Glomerular visceral epithelial cell (primary cell): ENCODE data around the gene KCNJ3.
"Not testable (repeated sequence)": the region's sequence is repeated elsewhere in the genome, so short reads cannot be mapped to it uniquely, and the experiment has no call there.

ENCODE experiments used
- DNase-seq: peaks from one replicate; pipeline ENCODE4 v3.0.0-alpha.2; 2016; ENCODE audit errors: extremely low spot score

The KCNJ3 gene

DNA sequence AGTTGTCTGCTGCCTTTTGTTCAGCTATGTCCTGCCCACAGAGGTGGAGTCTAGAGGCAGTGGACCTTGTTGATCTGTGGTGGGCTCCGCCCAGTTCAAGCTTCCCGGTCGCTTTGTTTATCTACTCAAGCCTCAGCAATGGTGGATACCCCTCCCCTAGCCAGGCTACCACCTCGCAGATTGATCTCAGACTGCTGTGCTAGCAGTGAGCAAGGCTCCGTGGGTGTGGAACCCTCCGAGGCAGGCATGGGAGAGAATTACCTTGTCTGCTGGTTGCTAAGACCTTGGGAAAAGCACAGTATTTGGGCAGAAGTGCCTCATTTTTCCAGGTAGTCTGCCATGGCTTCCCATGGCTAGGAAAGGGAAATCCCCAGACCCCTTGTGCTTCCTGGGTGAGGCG, 146.0 kb downstream of the KCNJ3 start:
- DNase-seq = no peak

DNA sequence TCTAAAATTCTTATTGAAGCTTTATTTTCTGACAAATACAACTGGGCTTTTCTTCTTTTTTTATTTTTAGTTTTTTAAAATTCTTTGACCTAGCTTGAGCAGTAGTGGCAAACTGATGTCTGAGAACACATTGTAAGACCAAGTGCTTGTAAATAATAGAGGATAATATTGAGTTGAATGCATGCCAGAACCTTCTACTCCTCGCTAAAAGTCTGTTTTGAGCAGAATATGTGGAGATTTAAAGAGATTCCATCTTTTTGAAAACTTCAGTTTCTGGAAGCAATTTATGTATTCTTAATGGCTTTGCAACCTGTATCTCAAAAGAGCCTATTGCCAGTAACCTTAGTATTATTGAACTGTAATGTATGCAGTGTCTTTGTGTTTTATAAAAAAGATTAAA, 148.3 kb downstream of the KCNJ3 start:
- no peak for DNase-seq

DNA sequence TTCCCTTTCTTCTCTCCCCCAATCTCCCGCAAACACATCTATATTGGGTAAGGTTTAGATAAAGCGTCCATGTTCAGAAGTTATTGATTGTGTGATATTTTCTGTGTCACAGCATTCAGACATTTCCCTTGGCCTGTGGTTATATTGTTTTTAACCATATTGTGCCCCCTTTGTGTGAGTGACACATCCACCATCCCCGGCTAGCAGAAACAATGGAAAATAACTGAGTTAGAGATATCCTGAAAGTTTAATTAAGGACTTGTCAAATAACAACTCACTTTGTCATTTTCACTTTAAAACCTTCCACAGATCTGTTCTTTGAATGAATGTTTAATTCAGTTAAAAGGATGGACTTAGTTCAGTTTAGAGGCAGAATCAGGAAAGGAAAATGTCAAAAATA, 151.0 kb downstream of the KCNJ3 start:
- DNase-seq = no peak

DNA sequence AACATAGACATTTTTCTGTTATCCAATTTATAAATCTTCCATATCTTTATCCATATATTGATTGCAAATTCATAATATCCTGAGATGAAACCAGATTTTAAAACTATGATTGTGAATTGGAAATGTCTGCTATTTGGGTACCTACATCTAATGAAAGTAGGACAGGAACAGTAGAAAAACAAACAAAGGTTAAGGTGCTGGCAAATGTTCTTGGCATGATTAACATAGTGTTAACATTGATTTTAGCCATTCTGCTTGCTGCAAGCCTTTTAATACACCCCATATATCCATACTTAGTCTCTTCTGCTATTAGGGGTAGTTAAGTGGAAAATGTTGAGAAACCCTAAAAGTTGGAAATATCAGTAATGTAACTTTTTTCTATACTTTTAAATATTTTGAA, 152.0 kb downstream of the KCNJ3 start:
- no peak for DNase-seq

DNA sequence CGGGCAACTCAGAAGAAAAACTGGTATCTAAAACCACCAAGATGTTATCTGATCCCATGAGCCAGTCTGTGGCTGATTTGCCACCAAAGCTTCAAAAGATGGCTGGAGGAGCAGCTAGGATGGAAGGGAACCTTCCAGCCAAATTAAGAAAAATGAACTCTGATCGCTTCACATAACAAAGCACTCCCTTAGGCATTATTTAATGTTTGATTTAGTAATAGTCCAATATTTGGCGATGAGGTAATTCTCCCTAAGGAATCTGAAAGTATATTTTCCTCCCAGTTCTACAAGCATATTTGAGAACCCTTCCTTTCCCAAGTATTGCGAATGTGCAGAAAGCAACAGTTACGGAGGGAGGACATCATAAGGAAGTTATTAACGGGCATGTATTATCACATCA, 156.6 kb downstream of the KCNJ3 start:
- DNase-seq = no peak

DNA sequence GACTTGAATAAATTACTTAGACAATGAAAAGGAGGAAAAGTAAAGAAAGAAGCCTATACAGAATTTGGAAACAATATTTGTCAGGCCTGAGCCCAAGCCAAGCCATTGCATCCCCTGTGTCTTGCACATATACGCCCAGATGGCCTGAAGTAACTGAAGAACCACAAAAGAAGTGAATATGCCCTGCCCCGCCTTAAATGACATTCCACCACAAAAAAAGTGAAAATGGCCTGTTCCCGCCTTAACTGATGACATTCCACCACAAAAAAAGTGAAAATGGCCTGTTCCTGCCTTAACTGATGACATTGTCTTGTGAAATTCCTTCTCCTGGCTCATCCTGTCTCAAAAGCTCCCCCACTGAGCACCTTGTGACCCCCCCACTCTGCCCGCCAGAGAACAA, 168.7 kb downstream of the KCNJ3 start:
- not testable (repeated sequence) for DNase-seq

DNA sequence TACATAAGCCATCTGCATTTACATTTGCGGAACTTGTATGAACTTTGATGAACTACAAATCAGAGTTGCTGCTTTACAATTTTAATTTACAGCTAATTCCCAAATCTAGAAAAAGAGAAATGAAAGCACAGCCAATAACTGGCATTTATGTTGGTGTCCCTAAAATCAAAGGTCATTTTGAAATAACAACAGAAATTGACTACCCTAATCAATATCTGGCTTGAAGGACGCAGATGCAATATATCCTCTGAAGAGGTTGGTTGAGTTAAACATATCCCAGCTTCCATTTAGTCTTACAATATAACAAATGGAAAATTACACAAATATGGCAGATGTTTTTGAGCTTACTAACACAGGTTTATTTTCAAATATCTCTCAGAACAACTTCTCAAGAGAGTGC, 177.5 kb downstream of the KCNJ3 start:
- no peak for DNase-seq

DNA sequence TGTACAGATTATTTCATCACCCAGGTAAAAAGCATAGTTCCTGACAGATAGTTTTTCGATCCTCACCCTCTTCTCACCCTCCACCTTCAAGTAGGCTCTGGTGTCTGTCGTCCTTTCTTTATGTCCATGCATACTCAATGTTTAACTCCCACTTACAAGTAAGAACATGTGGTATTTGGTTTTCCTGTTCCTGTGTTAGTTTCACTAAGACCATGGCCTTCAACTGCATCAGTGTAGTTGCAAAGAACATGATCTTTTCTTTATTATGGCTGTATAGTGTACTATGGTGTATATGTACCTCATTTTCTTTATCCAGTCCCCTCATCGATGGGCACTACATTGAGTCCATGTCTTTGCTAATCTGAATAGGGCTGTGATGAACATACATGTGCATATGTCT, 184.2 kb downstream of the KCNJ3 start:
- no peak for DNase-seq

DNA sequence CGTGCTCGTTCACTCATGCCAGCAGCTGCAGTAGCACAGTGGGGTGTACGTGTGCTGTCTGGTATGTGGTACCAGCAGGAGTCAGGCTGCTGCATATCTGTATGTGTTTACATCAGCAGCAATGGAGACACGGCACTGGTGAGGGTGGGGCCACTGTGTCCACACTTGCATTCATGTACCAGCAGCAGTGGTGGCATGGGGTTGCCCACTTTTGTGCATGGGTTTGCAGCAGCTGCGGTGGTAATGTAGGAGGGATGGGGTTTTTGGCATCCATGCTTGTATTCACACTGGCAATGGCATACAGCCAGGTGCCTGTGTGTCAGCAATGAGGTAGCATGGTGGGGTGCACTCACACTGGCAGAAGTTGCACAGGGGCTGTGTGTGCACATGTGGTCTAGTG, 187.8 kb downstream of the KCNJ3 start:
- DNase-seq = no peak

DNA sequence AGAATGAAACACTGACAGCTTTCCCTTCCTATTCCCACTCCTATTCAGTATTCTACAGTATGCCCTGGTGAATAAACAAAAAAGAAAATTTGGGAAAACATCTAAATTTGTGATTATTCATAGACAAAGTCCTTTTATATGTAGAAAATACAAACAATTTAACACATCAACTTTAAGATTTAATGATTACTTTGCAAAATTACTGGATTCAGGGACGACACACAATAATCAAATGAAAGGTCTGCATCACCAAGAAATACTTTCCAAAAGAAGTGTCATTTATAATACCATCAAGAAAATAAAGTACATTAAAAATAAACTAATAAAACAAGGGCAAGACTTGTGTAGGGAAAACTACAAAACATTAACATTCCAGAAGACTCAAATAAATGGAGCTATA, 199.8 kb downstream of the KCNJ3 start:
- no peak for DNase-seq

DNA sequence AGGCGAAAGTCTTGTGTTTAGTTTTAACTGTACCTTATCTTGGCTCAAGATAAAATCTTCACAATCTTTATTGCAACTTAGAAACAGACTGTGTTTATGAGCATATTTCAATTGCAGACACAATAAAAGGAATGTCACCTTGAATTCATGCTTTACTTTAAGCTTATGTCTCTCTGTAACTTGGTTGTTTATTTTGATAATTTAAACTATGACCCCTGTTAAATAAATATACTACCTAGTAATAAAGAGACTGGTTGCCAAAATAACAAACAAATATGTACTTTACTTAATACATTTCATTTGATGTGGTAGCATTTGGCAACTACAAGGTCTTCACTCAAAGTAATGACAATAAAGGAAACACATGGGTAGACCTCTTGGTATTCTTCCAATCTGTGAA, 202.6 kb downstream of the KCNJ3 start:
- no peak for DNase-seq
